Large intestine (tissue), 3 donors: ENCODE measurements around the gene PRKN. TPM values are rescaled to one million over a fixed set of nuclear protein-coding genes. Genes with fewer than 3 reads are reported as not detected.
A peak's percentile ranks its signal among the peaks of the same experiment; 100 is the strongest.

Experiments used
- DNase-seq, 2 donors: peaks; one replicate each; pipeline versions ENCODE4 v3.0.0 to v3.0.0-alpha.2; 2013
- H3K27ac ChIP-seq: one replicate; pipeline ENCODE4 v1.5.1; 2013; ENCODE audit warnings: low read length
- H3K27me3 ChIP-seq: 2 replicates; pipeline ENCODE4 v1.6.1; 2013; ENCODE audit warnings: low read length; ENCODE audit not compliant: control insufficient read depth, insufficient read depth
- H3K36me3 ChIP-seq: 2 replicates; pipeline ENCODE4 v1.6.1; 2013; ENCODE audit warnings: low read length; ENCODE audit not compliant: control insufficient read depth, insufficient read depth
- H3K4me1 ChIP-seq: one replicate; pipeline ENCODE4 v1.6.1; 2013; ENCODE audit warnings: low read length; ENCODE audit not compliant: control insufficient read depth, insufficient read depth
- H3K4me3 ChIP-seq: one replicate; pipeline ENCODE4 v1.5.1; 2013; ENCODE audit warnings: low read length
- H3K9me3 ChIP-seq: one replicate; pipeline ENCODE4 v1.6.1; 2013; ENCODE audit warnings: mild to moderate bottlenecking, low read depth, low read length, moderate library complexity; ENCODE audit not compliant: control insufficient read depth
- WGBS: methylation state at CpG from one replicate; pipeline ENCODE4 v1.1.5; 2013; ENCODE audit warnings: low lambda C conversion rate; ENCODE audit not compliant: insufficient coverage; 5-methylcytosine and 5-hydroxymethylcytosine counted together
- polyA plus RNA-seq: library from polyadenylated mRNA; unstranded; fragments of 120-200 nt; gene quantifications from one replicate; pipeline ENCODE4 v1.2.1, GENCODE V29; 2013

Gene PRKN
- polyA plus RNA-seq, 1 donor: 2.5 TPM

DNA sequence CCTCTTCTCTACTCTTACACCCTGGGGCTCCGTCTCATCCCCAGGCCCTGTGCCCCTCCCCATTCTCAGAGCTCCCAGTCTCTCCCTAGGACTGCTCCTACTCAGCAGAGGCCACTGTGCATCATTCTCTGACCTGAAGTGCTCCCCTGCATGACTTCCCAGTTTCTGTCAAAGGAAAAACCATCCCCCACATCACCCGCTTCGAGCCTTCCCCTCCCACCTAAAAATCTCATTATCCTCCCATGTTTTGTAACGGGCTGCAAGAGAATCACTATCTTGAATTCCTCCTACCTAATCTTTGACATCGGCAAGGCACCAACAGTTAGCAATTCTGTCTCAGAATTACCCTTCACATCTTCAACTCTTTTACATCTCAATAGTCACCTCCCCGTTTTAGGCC lies 463.0 kb downstream of the PRKN start:
- DNase-seq: no peak
- Histone ChIP-seq H3K4me3 (no peak overlapping the region), H3K27ac (no peak overlapping the region), H3K27me3 (no peaks in the 10 kb centered on the region), H3K9me3 (no peaks in the 10 kb centered on the region), H3K4me1 (no peaks in the 10 kb centered on the region), H3K36me3 (no peaks in the 10 kb centered on the region)
- WGBS: 89% methylated on average over 4 of the region's 6 CpGs

DNA sequence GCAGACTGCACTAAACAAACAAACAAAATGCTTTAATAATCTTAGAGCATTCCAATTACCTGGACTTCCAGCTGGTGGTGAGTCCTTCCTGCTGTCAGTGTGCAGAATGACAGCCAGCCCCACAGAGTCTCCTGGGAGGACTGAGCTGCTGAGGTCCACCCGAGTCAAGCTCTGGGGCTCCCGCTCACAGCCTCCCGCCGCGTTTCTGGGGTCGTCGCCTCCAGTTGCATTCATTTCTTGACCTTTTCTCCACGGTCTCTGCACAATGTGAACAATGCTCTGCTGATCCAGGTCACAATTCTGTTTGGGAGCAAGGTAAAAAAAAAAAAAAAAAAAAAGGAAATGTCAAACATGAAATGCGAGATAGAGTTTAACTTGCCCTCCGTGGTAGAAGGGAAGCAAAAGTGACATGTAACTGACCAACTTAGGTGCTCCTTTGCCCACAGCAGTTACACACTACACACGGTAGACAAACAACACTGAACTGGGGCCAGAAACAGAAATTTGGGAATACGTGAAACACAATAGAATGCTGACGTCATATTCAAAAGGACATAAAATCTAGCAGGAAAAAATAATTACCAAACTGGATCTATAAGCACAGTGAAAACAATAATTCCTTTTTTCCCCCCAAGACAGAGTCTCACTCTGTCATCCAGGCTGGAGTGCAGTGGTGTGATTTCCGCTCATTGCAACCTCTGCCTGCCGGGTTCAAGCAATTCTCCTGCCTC lies 464.9 kb downstream of the PRKN start:
- 46% methylated on average over 2 of the region's 15 CpGs for WGBS
- Histone ChIP-seq H3K27ac (no peak overlapping the region), H3K9me3 (no peaks in the 10 kb centered on the region)

DNA sequence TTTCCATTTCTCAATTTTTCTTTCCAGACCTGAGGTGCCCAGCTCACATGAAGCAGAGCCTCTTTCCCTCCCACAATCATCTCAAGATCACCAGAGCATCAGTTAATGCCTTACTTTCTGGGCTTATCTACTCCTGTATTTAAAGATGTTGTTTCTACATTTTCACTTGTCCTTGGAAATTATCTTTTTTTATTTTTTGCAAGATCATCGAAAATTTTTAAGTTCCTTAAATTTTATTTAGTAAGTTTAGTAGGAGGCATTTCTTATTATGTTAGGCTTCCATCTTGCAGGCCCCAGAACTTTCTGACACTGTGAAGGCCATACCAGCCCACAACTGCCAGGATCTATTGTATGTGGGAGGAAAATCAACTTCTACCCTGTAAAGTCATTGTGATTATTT lies 466.0 kb downstream of the PRKN start:
- no CpG with 5 or more reads among the region's 1 CpG for WGBS
- no peaks in the 10 kb centered on the region for H3K4me1 ChIP-seq
- no peaks in the 10 kb centered on the region for H3K9me3 ChIP-seq
- H3K4me3 ChIP-seq: no peak overlapping the region
- DNase-seq: no peak
- no peaks in the 10 kb centered on the region for H3K36me3 ChIP-seq
- no peaks in the 10 kb centered on the region for H3K27me3 ChIP-seq
- no peak overlapping the region for H3K27ac ChIP-seq

More for the DNA sequence above, 464.9 kb downstream of the PRKN start:
- Histone ChIP-seq H3K4me3 (no peak overlapping the region), H3K36me3 (no peaks in the 10 kb centered on the region), H3K4me1 (no peaks in the 10 kb centered on the region), H3K27me3 (no peaks in the 10 kb centered on the region)
- DNase-seq: no peak

DNA sequence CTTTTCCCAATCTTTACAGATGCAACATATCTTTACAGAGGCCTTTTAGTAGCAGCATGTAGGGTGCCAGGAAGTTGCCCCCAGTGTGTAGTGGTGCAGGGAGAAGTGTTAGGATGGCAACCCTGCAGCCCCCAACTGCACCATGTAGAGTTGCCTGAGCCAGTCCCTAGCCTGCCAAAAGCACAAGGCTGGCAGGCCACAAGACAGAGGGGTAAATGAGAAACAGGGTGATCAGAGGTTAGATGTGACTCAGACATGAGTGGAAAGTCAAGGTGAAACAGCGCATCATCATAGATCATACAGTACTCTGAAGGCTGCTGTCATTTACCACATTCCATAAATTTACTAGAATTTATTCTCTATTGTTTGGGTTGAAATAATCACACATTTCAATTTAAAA lies 467.5 kb downstream of the PRKN start:
- no peak for DNase-seq
- Histone ChIP-seq H3K27me3 (no peaks in the 10 kb centered on the region), H3K27ac (no peak overlapping the region), H3K4me1 (no peaks in the 10 kb centered on the region), H3K36me3 (no peaks in the 10 kb centered on the region), H3K4me3 (no peak overlapping the region), H3K9me3 (no peaks in the 10 kb centered on the region)
- WGBS: no CpG with 5 or more reads among the region's 1 CpG

DNA sequence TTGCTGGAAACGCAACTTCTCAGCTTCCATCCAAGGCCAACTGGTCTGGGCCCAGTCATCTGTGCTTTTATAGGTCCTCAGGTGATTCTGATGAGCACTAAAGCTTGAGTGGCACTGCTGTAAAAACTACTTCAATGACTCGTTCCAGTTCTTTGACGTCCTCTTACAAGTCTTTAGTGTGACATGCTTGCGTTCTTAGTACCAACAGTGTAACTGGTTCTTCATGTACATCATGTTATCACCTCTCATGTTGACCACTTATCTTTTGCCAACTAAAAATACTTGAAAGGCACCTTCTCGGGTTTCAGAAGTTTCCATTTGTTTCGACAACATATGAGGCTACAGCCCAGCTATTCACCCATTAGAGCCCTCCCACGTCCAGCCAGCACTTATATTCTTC lies 468.9 kb downstream of the PRKN start:
- no peaks in the 10 kb centered on the region for H3K4me1 ChIP-seq
- WGBS: 97% methylated on average over 3 of the region's 7 CpGs
- no peak for DNase-seq
- H3K9me3 ChIP-seq: no peaks in the 10 kb centered on the region
- H3K36me3 ChIP-seq: no peaks in the 10 kb centered on the region
- no peak overlapping the region for H3K27ac ChIP-seq
- no peak overlapping the region for H3K4me3 ChIP-seq
- H3K27me3 ChIP-seq: no peaks in the 10 kb centered on the region

DNA sequence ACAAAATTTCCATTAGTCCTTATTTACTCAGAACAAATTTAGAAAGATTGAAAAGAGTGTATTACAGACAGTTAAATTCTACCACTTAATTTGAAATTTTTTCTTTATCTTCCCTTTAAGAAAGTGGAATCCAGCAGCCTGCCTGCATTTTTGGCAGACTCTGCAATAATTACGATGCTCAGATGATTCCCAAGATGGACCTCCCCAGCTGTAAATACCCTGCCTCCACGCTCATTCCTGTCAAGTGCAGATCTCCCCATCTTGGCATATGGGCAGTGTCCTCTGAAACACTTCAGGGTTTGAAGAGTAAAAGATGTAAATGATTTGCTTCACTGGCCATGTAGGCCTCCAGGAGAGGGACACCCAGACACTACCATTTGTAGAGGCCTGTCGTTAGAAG lies 471.2 kb downstream of the PRKN start:
- no CpG with 5 or more reads among the region's 3 CpGs for WGBS
- no peaks in the 10 kb centered on the region for H3K36me3 ChIP-seq

DNA sequence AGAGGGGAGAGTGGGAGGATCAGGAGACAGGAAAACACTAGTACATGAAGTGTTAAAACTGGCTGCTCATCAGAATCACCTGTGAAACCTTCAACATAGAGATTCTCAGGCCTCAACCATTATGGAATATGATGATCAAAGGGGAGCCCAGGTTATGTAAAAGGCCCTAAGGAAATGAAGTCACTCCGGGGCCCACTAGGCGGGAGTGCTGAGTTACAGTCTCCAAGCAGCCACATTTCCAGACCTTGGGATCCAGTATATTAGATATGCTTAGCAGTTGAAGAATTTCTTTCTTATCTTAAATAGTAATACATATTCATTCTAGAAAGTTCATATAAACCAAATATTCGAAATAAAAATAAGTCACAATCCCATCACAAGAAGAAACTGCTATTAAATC lies 476.3 kb downstream of the PRKN start:
- Histone ChIP-seq H3K4me1 (no peaks in the 10 kb centered on the region), H3K9me3 (no peaks in the 10 kb centered on the region), H3K27me3 (no peaks in the 10 kb centered on the region), H3K36me3 (no peaks in the 10 kb centered on the region), H3K27ac (no peak overlapping the region), H3K4me3 (no peak overlapping the region)
- no peak for DNase-seq
- no CpG with 5 or more reads among the region's 3 CpGs for WGBS

More for the DNA sequence above, 471.2 kb downstream of the PRKN start:
- no peak for DNase-seq
- Histone ChIP-seq H3K4me3 (no peak overlapping the region), H3K27me3 (no peaks in the 10 kb centered on the region), H3K27ac (no peak overlapping the region), H3K9me3 (no peaks in the 10 kb centered on the region), H3K4me1 (no peaks in the 10 kb centered on the region)

DNA sequence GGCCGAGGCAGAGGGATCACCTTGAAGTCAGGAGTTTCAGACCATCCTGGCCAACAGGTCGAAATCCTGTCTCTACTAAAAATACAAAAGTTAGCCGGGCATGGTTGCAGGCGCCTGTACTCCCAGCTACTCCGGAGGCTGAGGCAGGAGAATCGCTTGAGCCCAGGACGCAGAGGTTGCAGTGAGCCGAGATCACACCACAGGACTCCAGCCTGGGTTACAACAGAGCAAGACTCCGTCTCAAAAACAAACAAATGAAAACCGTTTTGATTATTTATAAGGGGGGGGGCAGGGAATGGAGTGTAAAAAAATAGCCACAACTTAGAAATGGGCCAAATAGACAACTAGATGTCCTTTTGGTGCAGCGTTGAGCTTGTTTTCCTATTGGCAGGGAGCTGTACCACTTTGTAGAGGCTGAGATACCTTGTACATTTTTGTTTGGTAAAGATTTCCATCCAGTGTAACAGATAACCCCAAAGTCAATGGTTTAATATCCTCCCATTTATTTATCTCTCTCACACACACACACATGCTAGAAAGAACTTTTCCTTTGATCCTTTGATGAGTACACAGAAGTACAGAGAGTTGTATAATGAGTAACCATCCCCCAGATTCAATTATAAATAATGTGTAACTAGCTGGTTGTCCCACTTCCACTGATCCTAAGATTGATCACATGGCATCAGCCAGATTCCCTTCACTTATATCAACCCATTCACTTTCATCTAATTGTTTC lies 477.5 kb downstream of the PRKN start:
- H3K27me3 ChIP-seq: no peaks in the 10 kb centered on the region
- H3K4me3 ChIP-seq: no peak overlapping the region
- no peaks in the 10 kb centered on the region for H3K4me1 ChIP-seq
- H3K36me3 ChIP-seq: no peaks in the 10 kb centered on the region
- DNase-seq: peak in 1 of 2 donors; percentile 9
- H3K27ac ChIP-seq: no peak overlapping the region
- 20% methylated on average over 1 of the region's 11 CpGs for WGBS
- no peaks in the 10 kb centered on the region for H3K9me3 ChIP-seq

DNA sequence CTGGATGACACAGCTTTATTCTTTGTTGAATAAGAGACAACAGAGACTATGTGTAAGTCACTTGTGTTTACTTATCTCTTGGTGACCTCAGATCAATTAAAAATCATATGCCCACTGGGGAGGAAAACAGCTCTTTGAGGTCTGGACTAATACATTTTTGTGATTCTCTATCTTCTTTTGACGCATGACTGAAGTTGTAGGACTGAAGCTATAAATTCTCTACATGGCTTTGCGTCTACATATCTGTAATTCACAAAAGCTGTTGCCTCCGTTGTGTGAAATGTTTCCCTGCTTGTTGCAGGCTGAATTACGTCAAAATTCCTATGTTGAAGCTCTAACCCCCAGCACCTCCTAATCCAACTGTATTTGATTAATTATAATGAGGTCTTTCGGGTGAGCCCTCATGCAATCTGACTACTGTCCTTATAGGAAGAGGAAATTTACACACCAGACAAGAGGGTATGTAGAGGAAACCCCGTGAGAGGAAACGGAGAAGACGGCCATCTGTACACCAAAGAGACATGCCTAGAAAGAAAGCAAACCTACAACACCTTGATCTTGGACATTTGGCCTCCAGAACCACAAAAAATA lies 481.6 kb downstream of the PRKN start:
- H3K36me3 ChIP-seq: no peaks in the 10 kb centered on the region
- no CpG with 5 or more reads among the region's 8 CpGs for WGBS
- H3K27ac ChIP-seq: no peak overlapping the region
- DNase-seq: no peak
- no peaks in the 10 kb centered on the region for H3K4me1 ChIP-seq
- no peak overlapping the region for H3K4me3 ChIP-seq
- no peaks in the 10 kb centered on the region for H3K27me3 ChIP-seq
- no peaks in the 10 kb centered on the region for H3K9me3 ChIP-seq

DNA sequence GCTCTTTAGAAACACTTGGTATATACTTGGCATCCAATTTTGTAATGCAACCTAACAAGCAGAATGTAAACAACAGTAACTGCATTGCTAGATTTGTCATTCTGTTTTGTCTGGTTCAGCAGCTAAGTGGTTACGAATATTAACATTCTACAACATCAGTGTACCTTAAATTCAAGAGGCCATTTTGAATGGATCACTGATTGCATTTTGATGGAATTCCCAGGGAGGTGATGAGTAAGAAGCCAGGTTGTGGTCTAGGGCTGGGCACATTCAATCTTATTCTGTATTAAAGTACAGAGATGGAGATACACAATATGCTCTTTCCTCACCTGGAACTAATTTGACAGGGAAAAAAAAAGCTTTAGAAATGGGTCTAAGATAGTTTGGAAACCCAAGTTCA lies 483.5 kb downstream of the PRKN start:
- Histone ChIP-seq H3K4me3 (no peak overlapping the region), H3K9me3 (no peaks in the 10 kb centered on the region), H3K27me3 (no peaks in the 10 kb centered on the region), H3K4me1 (no peaks in the 10 kb centered on the region), H3K36me3 (no peaks in the 10 kb centered on the region), H3K27ac (no peak overlapping the region)
- no CpG with 5 or more reads among the region's 1 CpG for WGBS
- DNase-seq: no peak
